GM19099 (cell line): ENCODE data around the gene RHBDD2.

Source experiments
- POLR2A ChIP-seq: IDR thresholded peaks from 3 replicates; pipeline ENCODE4 v1.6.1; 2011; ENCODE audit warnings: low read depth; ENCODE audit not compliant: insufficient read length; ENCODE audit errors: extremely low read depth

Gene RHBDD2

DNA sequence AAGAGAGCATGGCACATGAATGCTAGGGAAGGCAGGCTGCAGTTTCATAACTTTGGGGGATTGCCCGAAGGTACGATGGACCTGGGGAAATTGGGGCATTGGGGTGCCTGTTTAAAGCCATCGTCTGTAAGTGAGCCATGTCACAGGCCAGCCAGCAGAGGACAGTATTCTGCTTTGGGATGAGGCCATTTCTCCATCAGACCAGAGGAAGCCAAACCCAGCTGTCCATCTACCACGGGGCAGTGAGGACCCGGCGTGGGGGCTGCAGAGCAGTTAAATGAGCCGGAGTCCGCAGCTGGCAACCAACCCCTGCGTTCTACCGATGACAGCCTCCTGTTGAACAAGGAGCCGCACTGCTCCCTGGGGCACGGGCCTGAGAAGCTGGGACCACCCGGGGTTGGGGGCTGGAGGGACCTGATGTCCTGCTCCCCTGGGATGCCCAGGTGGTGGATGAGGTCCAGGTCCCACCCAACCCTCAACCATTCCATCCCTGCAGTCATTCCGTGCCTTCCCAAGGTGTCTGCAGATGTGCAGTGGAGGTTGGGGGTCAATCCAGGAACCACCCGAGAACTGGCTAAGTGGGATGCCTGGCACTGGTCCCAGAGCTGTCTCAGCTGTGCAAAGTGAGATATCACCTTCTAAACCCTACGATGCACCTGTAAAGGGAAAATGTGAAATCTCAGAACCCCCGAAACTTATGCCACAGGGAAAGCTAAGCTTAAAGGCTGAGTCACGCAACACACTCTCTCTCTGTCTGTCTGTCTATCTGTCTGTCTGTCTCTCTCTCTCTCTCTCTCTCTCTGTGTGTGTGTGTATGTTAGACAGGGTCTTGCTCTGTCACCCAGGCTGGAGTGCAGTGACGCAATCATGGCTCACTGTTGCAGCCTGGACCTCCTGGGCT, 12.1 kb upstream of the RHBDD2 start:
- no peak for TF ChIP-seq POLR2A

DNA sequence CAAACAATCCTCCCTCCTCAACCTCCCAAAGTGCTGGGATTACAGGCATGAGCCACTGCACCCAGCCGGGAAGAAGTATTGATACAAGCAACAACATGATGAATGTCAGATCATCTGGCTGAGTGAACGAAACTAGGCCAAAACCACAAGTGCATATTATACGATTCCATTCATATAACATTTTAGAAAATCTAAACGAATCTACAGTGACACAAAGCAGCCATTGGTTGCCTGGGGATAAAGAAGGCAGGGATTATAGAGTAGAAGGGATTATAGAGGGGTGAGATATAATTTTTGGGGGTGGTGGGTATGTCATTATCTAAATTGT, 11.5 kb upstream of the RHBDD2 start:
- TF ChIP-seq POLR2A = no peak

GRCh38 chr7:75868153-75868552, 10.7 kb upstream of the RHBDD2 start:
- no peak for TF ChIP-seq POLR2A

GRCh38 chr7:75869776-75870379, 9.0 kb upstream of the RHBDD2 start:
- no peak for TF ChIP-seq POLR2A

DNA sequence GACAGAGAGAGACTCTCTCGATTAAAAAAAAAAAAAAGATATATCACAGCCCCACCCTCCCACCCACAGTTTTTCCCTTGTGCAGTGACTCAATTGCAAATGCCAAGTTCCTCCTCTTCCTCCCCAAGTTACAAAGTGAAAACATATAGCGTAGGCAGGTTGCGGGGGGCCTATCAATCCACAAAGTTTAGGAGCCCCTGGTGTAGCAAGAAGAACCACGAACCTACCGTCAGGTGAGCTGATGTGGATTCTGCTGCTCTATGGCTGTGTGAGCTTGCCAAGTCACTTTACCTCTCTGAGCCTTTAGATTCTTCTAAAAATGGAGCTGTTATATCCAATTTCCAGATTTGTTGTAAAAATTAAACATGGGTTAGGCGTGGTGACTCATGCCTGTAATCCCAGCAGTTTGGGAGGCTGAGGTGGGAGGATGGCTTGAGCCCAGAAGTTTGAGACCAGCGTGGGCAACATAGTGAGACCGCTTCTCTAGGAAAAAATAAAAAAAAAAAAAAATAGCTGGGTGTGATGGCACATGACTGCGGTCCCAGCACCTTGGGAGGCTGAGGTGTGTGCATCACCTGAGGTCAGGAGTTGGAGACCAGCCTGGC, 8.2 kb upstream of the RHBDD2 start:
- TF ChIP-seq POLR2A = no peak

- no peak for TF ChIP-seq POLR2A
Measured at GRCh38 chr7:75872073-75872782, 6.6 kb upstream of the RHBDD2 start.

GRCh38 chr7:75875113-75876080, 3.4 kb upstream of the RHBDD2 start:
- TF ChIP-seq POLR2A = no peak

- TF ChIP-seq POLR2A = no peak
Measured at GRCh38 chr7:75876126-75876881, 2.5 kb upstream of the RHBDD2 start.

DNA sequence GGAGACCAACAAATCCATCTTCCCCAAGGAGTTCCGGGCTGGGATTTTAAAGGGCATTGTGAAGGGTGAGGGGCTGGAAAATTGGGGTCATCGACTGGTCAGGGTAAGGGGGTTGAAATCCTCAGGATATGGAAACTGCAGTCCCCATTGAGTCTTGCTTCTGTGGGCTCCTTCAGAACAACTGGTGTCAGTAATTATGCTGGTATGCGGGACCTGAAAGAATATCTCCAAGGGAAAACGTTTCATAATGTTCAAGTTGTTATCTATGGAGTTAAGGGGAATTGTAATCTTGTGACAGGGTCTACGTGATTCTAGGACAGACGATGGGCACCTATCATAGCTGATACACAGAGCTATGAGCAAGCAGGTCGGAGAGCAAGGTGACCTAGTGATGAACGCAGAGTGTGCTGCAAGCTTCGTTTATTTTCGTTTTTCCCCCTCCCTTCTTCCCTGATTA, 494 bp upstream of the RHBDD2 start:
- no peak for TF ChIP-seq POLR2A

DNA sequence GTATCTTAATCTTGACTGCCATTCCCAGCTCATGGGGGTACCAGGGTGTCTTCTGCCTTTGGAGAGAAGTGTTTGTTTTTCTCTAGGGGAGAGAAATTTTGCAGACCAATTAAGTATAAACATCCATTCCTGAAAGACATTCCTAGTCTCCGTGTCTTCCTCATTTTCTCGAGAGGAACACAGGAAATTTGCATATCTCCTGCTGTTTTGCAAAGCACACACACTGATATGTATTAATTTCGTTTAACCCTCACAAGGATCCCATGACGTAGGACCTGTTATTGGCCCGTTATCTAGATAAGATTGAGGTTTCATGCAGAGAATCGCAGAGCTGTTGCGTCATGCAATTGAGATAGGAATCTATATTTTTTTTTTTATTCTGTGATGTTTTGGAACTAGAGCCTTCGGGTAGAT, 944 bp downstream of the RHBDD2 start:
- no peak for TF ChIP-seq POLR2A

GRCh38 chr7:75880242-75880641, 1.4 kb downstream of the RHBDD2 start:
- TF ChIP-seq POLR2A = no peak

DNA sequence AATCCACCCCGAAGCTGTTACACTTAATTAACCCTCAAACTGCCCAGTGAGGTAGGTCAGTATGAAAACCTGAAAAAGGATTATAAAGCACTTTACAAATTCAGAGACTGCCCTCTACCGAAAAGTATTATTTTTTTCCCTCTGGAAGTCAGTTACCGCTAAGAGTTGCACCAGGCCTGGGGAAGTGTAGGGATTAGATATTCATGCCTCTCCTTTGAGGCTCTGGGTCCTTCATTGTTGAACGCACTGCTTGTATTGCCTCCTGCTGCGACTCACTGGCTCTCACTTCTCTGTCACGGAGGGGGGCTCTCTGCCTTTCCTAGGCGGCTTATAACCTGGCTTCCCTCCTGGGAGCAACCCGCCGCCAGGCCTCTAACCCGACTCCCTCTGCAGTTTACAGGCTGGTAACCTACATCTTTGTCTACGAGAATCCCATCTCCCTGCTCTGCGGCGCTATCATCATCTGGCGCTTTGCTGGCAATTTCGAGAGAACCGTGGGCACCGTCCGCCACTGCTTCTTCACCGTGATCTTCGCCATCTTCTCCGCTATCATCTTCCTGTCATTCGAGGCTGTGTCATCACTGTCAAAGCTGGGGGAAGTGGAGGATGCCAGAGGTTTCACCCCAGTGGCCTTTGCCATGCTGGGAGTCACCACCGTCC, 2.7 kb downstream of the RHBDD2 start:
- no peak for TF ChIP-seq POLR2A

- no peak for TF ChIP-seq POLR2A
Measured at GRCh38 chr7:75884476-75884875, 5.6 kb downstream of the RHBDD2 start.
